H54 (cell line): ENCODE results near the gene NTM.

Experiments
- DNase-seq: peaks from one replicate; pipeline ENCODE4 v3.0.0; 2011; ENCODE audit warnings: low spot score, mixed read lengths; ENCODE audit not compliant: insufficient read length
- FAIRE-seq: peaks from 3 replicates; lab custom pipeline; 2011; peaks lifted over from hg19 to GRCh38; lab: Jason Lieb, UNC
- POLR2A ChIP-seq: IDR thresholded peaks from 2 replicates; pipeline ENCODE4 v1.6.1; 2011; ENCODE audit warnings: low read depth, mild to moderate bottlenecking, low read length

Gene NTM

GRCh38 chr11:131454490-131454889, 84.1 kb downstream of the NTM start:
- no peak for FAIRE-seq

GRCh38 chr11:131454989-131455388, 84.6 kb downstream of the NTM start:
- no peak for TF ChIP-seq POLR2A
- no peak for DNase-seq
- FAIRE-seq: no peak

More at GRCh38 chr11:131454490-131454889, 84.1 kb downstream of the NTM start:
- TF ChIP-seq POLR2A: no peak
- DNase-seq: no peak

- TF ChIP-seq POLR2A: no peak
- DNase-seq (no peak), FAIRE-seq (no peak)
Observed at GRCh38 chr11:131455843-131456704, 85.7 kb downstream of the NTM start.

GRCh38 chr11:131457163-131457562, 86.7 kb downstream of the NTM start:
- no peak for DNase-seq

GRCh38 chr11:131458421-131458820, 88.0 kb downstream of the NTM start:
- no peak for DNase-seq
- no peak for FAIRE-seq
- TF ChIP-seq POLR2A: no peak

More at GRCh38 chr11:131457163-131457562, 86.7 kb downstream of the NTM start:
- TF ChIP-seq POLR2A: no peak
- no peak for FAIRE-seq

GRCh38 chr11:131460931-131461330, 90.5 kb downstream of the NTM start:
- DNase-seq (no peak), FAIRE-seq (no peak)
- TF ChIP-seq POLR2A: no peak

- DNase-seq (no peak), FAIRE-seq (no peak)
- TF ChIP-seq POLR2A: no peak
Observed at GRCh38 chr11:131462622-131463021, 92.2 kb downstream of the NTM start.

- DNase-seq (no peak), FAIRE-seq (no peak)
- TF ChIP-seq POLR2A: no peak
Observed at GRCh38 chr11:131463162-131463561, 92.7 kb downstream of the NTM start.

GRCh38 chr11:131463649-131464425, 93.4 kb downstream of the NTM start:
- FAIRE-seq (no peak), DNase-seq (no peak)
- no peak for TF ChIP-seq POLR2A

- DNase-seq: no peak
- TF ChIP-seq POLR2A: no peak
- no peak for FAIRE-seq
Observed at GRCh38 chr11:131464461-131464860, 94.0 kb downstream of the NTM start.

- TF ChIP-seq POLR2A: no peak
- no peak for DNase-seq
- no peak for FAIRE-seq
Observed at GRCh38 chr11:131465039-131465438, 94.6 kb downstream of the NTM start.

GRCh38 chr11:131465746-131466145, 95.3 kb downstream of the NTM start:
- DNase-seq (no peak), FAIRE-seq (no peak)
- no peak for TF ChIP-seq POLR2A

- FAIRE-seq (no peak), DNase-seq (no peak)
- TF ChIP-seq POLR2A: no peak
Observed at GRCh38 chr11:131467645-131468394, 97.4 kb downstream of the NTM start.

- TF ChIP-seq POLR2A: no peak
- no peak for FAIRE-seq
- no peak for DNase-seq
Observed at GRCh38 chr11:131468565-131468964, 98.2 kb downstream of the NTM start.
